ENCODE measurements around the gene GNE.

- TF ChIP-seq POLR2A (IDR thresholded peaks at IDR 0.05; ENCODE audit: control extremely low read depth in 1 of 2, low read depth in 2 of 2, low read length in 2 of 2) (no peak), EP300 (IDR thresholded peaks at IDR 0.05; ENCODE audit: borderline replicate concordance in 1 of 2, low read depth in 2 of 2, low read length in 2 of 2) (no peak), CTCF (IDR thresholded peaks at IDR 0.05; ENCODE audit: control extremely low read depth in 1 of 3, insufficient read depth in 1 of 3, low read depth in 1 of 3, low read length in 3 of 3) (no peak), CREB1 (IDR thresholded peaks at IDR 0.05) (no peak), ZNF274 (IDR thresholded peaks at IDR 0.05; ENCODE audit: borderline replicate concordance, extremely low read depth, low read length) (no peak), POU5F1 (IDR thresholded peaks at IDR 0.05; ENCODE audit: low read depth, low read length) (no peak)
These were observed 88.5 kb downstream of the GNE start for GRCh38 chr9:36169708-36170107.

Data from H1 (cell line).